Cardiac fibroblast (primary cell): ENCODE measurements around the gene FGF12.

ENCODE experiments used
- DNase-seq, 2 donors: peaks; one replicate each; pipeline versions ENCODE4 v3.0.0 to v3.0.0-alpha.2; 2010; ENCODE audit warnings: low read depth in 2 of 2
- H3K4me3 ChIP-seq, 2 donors: replicated peaks in 1 of 2; 1 replicate in 1 of 2; 2 replicates in 1 of 2; pipeline ENCODE4 v1.5.1; 2011; ENCODE audit warnings: low read depth in 2 of 2, low read length in 2 of 2, mild to moderate bottlenecking in 2 of 2, moderate library complexity in 1 of 2
- CTCF ChIP-seq: IDR thresholded peaks from one replicate; pipeline ENCODE4 v1.5.1; 2011; ENCODE audit warnings: low read depth, mild to moderate bottlenecking, low read length, inconsistent platforms

Gene FGF12

GRCh38 chr3:192563417-192563816 is 163.9 kb downstream of the FGF12 start:
- no peak overlapping the region for H3K4me3 ChIP-seq
- DNase-seq = no peak
- TF ChIP-seq CTCF = no peak

GRCh38 chr3:192553707-192554106 is 173.6 kb downstream of the FGF12 start:
- no peak for TF ChIP-seq CTCF
- no peak overlapping the region for H3K4me3 ChIP-seq
- DNase-seq = no peak

- no peak for TF ChIP-seq CTCF
Observed at GRCh38 chr3:192550356-192550755, 177.0 kb downstream of the FGF12 start.

GRCh38 chr3:192545333-192545732 is 182.0 kb downstream of the FGF12 start:
- TF ChIP-seq CTCF = no peak
- DNase-seq = no peak
- H3K4me3 ChIP-seq = no peak overlapping the region

More at GRCh38 chr3:192550356-192550755, 177.0 kb downstream of the FGF12 start:
- DNase-seq = no peak
- no peak overlapping the region for H3K4me3 ChIP-seq

GRCh38 chr3:192543163-192543562 is 184.2 kb downstream of the FGF12 start:
- no peak for TF ChIP-seq CTCF
- DNase-seq = no peak
- H3K4me3 ChIP-seq = no peak overlapping the region

- H3K4me3 ChIP-seq = no peak overlapping the region
- no peak for TF ChIP-seq CTCF
- no peak for DNase-seq
Observed at GRCh38 chr3:192516820-192517219, 210.5 kb downstream of the FGF12 start.

GRCh38 chr3:192515664-192516045 is 211.7 kb downstream of the FGF12 start:
- DNase-seq = no peak
- H3K4me3 ChIP-seq = no peak overlapping the region
- no peak for TF ChIP-seq CTCF
